Stimulated activated CD8-positive, alpha-beta memory T cell treated with anti-CD3 and anti-CD28 coated beads, Interleukin-7, amount 100 ng/mL, for 48 hours (primary cell): ENCODE data around the gene LHB.

ENCODE experiments used
- DNase-seq, 2 donors: peaks; one replicate each; pipeline ENCODE4 v3.0.0-alpha.2; 2020; ENCODE audit warnings: low read depth in 1 of 2; ENCODE audit errors: extremely low read depth in 1 of 2

Gene LHB

GRCh38 chr19:48986211-48986610 is 30.7 kb downstream of the LHB start:
- DNase-seq: no peak

- no peak for DNase-seq
Observed at GRCh38 chr19:48985711-48986110, 31.2 kb downstream of the LHB start.

GRCh38 chr19:48982280-48982679 is 34.6 kb downstream of the LHB start:
- DNase-seq: no peak

GRCh38 chr19:48977061-48977460 is 39.8 kb downstream of the LHB start:
- DNase-seq: no peak

DNA sequence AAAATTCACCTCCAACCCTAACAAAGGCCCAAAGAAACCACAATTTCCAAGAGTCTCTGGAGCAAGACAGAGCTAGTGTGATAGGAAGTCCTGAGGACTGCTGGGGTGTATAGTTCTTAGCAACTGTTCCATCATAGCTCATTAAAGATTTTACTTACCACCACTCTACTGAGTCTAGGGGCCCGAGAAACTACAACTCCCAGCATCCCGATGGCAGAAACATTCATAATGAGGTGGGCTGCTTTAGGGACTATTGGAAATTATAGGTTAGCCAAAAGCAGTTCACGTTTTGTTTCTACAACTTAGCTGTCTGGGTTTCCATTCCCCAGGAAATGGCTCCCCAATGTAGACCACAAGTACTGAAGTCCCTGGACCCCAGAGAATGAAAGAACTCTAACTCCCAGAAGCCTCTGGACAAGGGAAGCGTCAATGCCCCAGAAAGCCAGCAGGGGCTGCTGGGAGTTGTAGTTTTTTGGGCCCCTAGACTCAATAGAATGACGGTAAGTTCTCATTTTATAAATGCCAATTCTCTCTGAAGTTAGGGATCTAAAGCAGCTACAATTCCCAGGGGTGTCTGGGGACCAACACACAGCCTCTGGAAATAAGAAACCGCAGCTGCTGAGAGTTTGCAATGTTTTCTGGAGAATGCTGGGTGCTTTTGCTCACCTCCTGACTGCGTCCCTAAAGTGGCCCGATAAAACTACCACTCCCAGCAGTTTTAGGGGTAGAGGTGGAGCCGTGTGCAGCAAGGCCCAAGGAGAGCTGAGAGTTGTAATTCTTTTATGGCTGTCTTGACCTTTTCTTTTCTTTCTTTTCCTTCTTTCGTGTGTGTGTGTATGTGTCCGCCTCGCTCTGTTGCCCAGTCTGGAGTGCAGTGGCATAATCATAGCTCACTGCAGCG is 40.7 kb downstream of the LHB start:
- no peak for DNase-seq

DNA sequence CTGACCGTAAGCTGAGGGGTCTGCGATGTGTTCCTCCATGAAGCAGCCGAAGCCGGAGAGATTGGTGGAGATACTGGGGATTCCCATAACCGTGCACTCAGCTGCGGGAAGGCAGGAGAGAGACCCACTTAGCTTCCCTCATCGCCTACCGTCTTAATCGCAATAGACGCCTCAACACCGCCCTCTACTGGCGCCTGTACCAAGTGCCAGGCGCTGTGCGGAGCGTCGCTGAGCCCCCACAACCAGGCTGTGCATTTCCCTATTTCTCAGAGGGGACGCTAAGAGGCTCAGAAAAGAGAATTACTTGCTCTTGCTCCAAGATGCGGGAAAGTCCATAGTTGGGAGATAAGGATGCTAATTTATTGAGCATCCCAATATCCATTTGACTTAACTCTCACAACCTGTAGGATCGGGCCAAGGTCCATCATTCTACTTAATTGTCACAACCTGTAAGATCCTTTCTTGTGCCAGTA is 45.9 kb downstream of the LHB start:
- peak in 1 of 2 donors; percentile 69 for DNase-seq

- DNase-seq: no peak
Observed at GRCh38 chr19:48970139-48970766, 46.6 kb downstream of the LHB start.

GRCh38 chr19:48969276-48970138 is 47.4 kb downstream of the LHB start:
- no peak for DNase-seq

- no peak for DNase-seq
Observed at GRCh38 chr19:48968813-48969218, 48.1 kb downstream of the LHB start.

- no peak for DNase-seq
Observed at GRCh38 chr19:48968179-48968661, 48.7 kb downstream of the LHB start.

DNA sequence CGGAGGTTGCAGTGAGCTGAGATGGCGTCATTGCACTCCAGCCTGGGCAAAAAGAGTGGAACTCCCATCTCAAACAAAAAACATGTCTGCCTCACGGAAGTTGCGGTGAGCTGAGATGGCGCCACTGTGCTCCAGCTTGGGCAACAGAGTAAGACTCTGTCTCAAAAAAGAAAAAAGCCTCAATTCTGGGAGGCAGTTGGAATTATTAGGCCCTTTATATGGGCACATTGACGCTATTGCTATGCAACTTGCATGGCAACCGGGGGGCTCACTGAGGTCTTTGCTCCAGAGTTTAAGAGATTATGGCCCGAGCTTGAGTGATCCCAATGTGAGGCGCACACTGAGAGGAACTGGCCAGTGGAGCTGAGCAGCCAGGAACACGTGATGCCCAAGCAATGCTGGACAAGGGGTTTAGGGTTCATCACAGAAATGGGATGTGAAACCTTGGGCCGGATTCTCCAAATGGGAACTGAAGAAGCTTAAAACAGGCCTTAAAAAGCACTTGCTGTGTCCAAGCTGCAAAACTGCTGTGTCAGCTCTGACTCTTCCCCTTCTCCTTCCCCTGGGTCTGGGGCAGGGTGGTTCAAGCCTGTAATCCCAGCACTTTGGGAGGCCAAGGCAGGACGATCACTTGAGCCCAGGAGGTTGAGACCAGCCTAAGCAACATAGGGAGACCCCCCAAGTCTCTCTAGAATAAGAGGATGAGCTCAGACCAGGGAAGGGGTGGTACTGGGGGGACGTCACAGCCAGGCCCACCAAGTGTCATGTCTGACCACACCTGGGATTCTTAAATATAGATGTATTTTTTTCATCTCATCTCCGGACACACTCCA is 49.3 kb downstream of the LHB start:
- DNase-seq: no peak

DNA sequence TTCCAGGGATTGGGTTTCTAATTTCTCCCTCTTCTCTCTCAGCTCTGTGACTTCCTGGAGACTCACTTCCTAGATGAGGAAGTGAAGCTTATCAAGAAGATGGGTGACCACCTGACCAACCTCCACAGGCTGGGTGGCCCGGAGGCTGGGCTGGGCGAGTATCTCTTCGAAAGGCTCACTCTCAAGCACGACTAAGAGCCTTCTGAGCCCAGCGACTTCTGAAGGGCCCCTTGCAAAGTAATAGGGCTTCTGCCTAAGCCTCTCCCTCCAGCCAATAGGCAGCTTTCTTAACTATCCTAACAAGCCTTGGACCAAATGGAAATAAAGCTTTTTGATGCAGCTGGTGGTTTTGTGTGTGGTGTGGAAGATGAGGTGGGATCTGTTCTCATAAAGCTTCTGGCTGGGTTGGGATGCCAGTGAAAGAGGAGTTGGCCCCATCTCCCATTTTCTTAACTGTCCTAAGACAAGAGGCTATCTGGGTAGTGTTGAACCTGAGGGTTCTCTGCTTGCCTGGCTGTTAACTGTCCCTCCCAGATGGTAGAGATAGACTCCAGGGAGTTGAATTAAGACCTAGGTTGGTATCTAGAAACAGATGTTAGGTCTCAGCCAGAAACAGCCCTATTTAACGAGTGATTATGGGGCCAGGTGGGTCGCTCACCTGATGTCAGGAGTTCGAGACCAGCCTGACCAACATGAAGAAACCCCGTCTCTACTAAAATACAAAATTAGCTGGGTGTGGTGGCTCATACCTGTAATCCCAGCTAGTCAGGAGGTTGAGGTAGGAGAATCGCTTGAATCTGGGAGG is 50.1 kb downstream of the LHB start:
- no peak for DNase-seq
